Stimulated activated naive B cell treated with anti-CD40 and anti-IgM and Interleukin-4, amounts not matched to agents 10 μg/mL and 1 μg/mL and 100 μg/mL, for 72 hours (primary cell): ENCODE results near the gene MANF.

Experiments
- ATAC-seq, 2 donors: fragments of 150-1000 bp; cut with Tn5 transposase; replicated peaks; 2 replicates each; pipeline ENCODE4 v1.10.0; 2021; ENCODE audit warnings: moderate library complexity in 1 of 2
- DNase-seq: peaks from one replicate; pipeline ENCODE4 v3.0.0; 2021
- H3K27ac Mint-ChIP-seq: one replicate; pipeline ENCODE4 v1.8.0; 2022; ENCODE audit warnings: mild to moderate bottlenecking, mixed read lengths
- H3K27me3 Mint-ChIP-seq, 2 donors: one replicate each; pipeline ENCODE4 v1.8.0; 2022; ENCODE audit warnings: mixed read lengths in 2 of 2
- H3K36me3 Mint-ChIP-seq, 2 donors: one replicate each; pipeline ENCODE4 v1.8.0; 2022; ENCODE audit warnings: mixed read lengths in 2 of 2, mild to moderate bottlenecking in 1 of 2
- H3K4me1 Mint-ChIP-seq, 2 donors: one replicate each; pipeline ENCODE4 v1.8.0; 2022; ENCODE audit warnings: mixed read lengths in 2 of 2, mild to moderate bottlenecking in 1 of 2
- H3K4me3 Mint-ChIP-seq, 2 donors: one replicate each; pipeline ENCODE4 v1.8.0; 2022; ENCODE audit warnings: mild to moderate bottlenecking in 2 of 2, mixed read lengths in 2 of 2, moderate library complexity in 1 of 2
- H3K9me3 Mint-ChIP-seq, 2 donors: one replicate each; pipeline ENCODE4 v1.8.0; 2022; ENCODE audit warnings: mixed read lengths in 2 of 2, mild to moderate bottlenecking in 1 of 2

The MANF gene

GRCh38 chr3:51384726-51385473, at the start of gene MANF:
TSS of gene MANF (plus strand) at chr3:51385291. CDS start at chr3:51385343, 52 bp downstream.
- Mint-ChIP-seq H3K4me3 (peak within 1 kb of the TSS; percentile 95 to 96), H3K27me3 (no peaks in the 10 kb centered on the region), H3K4me1 (peaks cover 29 to 51% of the 10 kb centered on the region in 2 donors), H3K27ac (peak within 1 kb of the TSS; percentile 98), H3K36me3 (peaks cover 18 to 33% of the 10 kb centered on the region in 2 donors), H3K9me3 (no peaks in the 10 kb centered on the region)
- ATAC-seq (peak; percentile 97 to 98), DNase-seq (peak; percentile 97)

GRCh38 chr3:51336261-51336660, 48.8 kb upstream of the MANF start:
- Mint-ChIP-seq H3K4me1 (no peaks in the 10 kb centered on the region), H3K27me3 (peaks cover 4 to 6% of the 10 kb centered on the region in 2 donors), H3K4me3 (no peak overlapping the region), H3K36me3 (no peaks in the 10 kb centered on the region), H3K27ac (no peak overlapping the region), H3K9me3 (no peaks in the 10 kb centered on the region)
- ATAC-seq (no peak), DNase-seq (no peak)

- ATAC-seq (no peak), DNase-seq (no peak)
- no peaks in the 10 kb centered on the region for H3K9me3 Mint-ChIP-seq
- no peak overlapping the region for H3K4me3 Mint-ChIP-seq
- no peak overlapping the region for H3K27ac Mint-ChIP-seq
- peaks cover 0 to 6% of the 10 kb centered on the region in 2 donors for H3K27me3 Mint-ChIP-seq
- no peaks in the 10 kb centered on the region for H3K4me1 Mint-ChIP-seq
- no peaks in the 10 kb centered on the region for H3K36me3 Mint-ChIP-seq
Measured at GRCh38 chr3:51337666-51338065, 47.4 kb upstream of the MANF start.

DNA sequence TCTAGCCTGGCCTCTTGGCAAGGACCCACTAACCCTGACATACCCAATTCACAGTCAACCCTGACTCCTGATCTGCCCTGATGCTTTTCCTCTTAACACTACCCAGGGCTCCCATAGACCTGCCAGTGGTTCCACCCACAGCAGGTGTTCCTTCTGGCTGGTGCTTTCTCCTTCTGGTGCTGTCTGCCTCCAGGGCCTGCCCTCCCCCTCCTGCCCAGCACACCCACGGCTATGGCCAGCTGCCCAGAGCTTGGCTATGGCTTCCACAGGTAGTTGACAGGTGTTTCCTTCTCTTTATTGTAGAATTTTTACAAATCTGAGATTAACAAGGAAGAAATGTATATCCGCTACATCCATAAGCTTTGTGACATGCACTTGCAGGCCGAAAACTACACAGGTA, 46.5 kb upstream of the MANF start:
- Mint-ChIP-seq H3K27ac (no peak overlapping the region), H3K27me3 (no peaks in the 10 kb centered on the region), H3K4me3 (no peak overlapping the region), H3K9me3 (no peaks in the 10 kb centered on the region), H3K36me3 (no peaks in the 10 kb centered on the region), H3K4me1 (no peaks in the 10 kb centered on the region)
- no peak for DNase-seq
- no peak for ATAC-seq

- DNase-seq = no peak
- no peak overlapping the region for H3K4me3 Mint-ChIP-seq
- H3K4me1 Mint-ChIP-seq = no peaks in the 10 kb centered on the region
Measured at GRCh38 chr3:51340013-51340829, 44.9 kb upstream of the MANF start.

DNA sequence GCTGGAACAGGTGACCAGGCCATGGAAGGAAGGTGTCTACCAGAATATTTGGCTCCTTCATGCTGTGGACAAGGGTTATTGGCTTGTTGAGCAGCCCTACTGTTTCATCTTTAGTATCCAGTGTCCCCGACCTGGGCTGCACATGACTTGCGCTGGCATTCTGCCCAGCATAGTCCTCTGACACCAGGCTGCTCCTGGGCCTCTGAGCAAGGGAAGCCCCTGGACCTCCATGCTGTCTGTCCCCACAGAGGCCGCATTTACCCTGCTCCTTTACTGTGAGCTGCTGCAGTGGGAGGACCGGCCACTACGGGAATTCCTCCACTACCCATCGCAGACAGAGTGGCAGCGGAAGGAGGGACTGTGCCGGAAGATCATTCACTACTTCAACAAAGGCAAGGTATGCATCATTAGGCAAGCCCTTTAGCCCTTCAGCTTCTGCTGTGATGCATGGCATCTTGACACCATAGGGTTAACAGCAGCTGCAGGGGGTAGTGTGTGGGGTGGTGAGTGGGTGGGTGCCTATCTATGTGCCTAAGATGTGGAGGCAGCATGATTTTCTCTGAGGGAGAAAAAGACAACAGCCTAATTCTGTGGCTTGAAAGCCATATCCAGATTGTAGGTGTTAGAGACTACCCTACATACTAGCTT, 44.0 kb upstream of the MANF start:
- no peaks in the 10 kb centered on the region for H3K4me1 Mint-ChIP-seq
- H3K4me3 Mint-ChIP-seq = no peak overlapping the region
- H3K36me3 Mint-ChIP-seq = no peaks in the 10 kb centered on the region
- no peak overlapping the region for H3K27ac Mint-ChIP-seq
- no peaks in the 10 kb centered on the region for H3K9me3 Mint-ChIP-seq
- DNase-seq (no peak), ATAC-seq (no peak)
- H3K27me3 Mint-ChIP-seq = peaks cover 0 to 6% of the 10 kb centered on the region in 2 donors

More at GRCh38 chr3:51340013-51340829, 44.9 kb upstream of the MANF start:
- Mint-ChIP-seq H3K27ac (no peak overlapping the region), H3K27me3 (peaks cover 0 to 6% of the 10 kb centered on the region in 2 donors), H3K9me3 (no peaks in the 10 kb centered on the region), H3K36me3 (no peaks in the 10 kb centered on the region)
- no peak for ATAC-seq

- ATAC-seq (no peak), DNase-seq (no peak)
- Mint-ChIP-seq H3K9me3 (no peaks in the 10 kb centered on the region), H3K27me3 (peaks cover 0 to 6% of the 10 kb centered on the region in 2 donors), H3K4me3 (no peak overlapping the region), H3K27ac (no peak overlapping the region), H3K4me1 (no peaks in the 10 kb centered on the region), H3K36me3 (no peaks in the 10 kb centered on the region)
Measured at GRCh38 chr3:51343918-51344687, 41.0 kb upstream of the MANF start.

DNA sequence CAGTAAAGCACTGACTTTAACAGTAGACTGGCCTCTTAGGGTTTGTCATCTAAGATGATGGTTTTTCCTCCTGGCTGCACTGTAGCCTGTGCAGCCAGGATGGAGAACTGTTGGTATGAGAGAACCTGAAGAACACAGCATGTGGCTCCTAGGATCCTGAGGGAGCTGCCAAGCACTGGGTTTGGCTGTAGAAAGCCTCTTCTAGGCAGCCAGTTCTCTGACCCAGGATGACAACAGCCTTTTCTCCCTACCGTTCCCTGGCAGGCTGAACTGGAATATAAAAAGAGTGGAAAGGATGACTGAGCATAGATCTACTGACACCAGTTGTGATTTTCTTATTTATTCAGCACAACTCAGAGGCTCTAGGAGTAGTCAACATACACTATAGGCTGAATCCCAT, 34.3 kb upstream of the MANF start:
- DNase-seq = no peak
- Mint-ChIP-seq H3K4me1 (peaks cover 2 to 7% of the 10 kb centered on the region in 2 donors), H3K4me3 (no peak overlapping the region), H3K27ac (no peak overlapping the region), H3K27me3 (peaks cover 8 to 14% of the 10 kb centered on the region in 2 donors), H3K9me3 (no peaks in the 10 kb centered on the region), H3K36me3 (no peaks in the 10 kb centered on the region)
- no peak for ATAC-seq

DNA sequence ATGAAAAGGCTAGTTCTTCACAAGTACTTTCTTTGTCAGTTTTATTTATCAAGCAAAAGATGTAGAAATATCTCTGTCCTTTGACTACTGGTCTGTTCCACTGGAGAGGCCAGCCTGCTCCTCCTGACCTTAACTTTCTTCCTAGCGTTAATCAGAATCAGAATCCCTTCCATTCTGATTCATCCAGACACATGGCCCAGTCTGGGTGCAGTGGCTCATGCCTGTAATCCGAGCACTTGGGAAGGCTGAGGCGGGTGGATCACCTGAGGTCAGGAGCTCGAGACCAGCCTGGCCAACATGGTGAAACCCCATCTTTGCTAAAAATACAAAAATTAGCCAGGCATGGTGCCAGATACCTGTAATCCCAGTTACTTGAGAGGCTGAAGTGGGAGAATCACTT, 32.0 kb upstream of the MANF start:
- Mint-ChIP-seq H3K4me1 (peaks cover 2 to 7% of the 10 kb centered on the region in 2 donors), H3K4me3 (no peak overlapping the region), H3K9me3 (no peaks in the 10 kb centered on the region), H3K27ac (no peak overlapping the region), H3K27me3 (peaks cover 8 to 14% of the 10 kb centered on the region in 2 donors), H3K36me3 (no peaks in the 10 kb centered on the region)
- ATAC-seq = no peak
- DNase-seq = no peak

DNA sequence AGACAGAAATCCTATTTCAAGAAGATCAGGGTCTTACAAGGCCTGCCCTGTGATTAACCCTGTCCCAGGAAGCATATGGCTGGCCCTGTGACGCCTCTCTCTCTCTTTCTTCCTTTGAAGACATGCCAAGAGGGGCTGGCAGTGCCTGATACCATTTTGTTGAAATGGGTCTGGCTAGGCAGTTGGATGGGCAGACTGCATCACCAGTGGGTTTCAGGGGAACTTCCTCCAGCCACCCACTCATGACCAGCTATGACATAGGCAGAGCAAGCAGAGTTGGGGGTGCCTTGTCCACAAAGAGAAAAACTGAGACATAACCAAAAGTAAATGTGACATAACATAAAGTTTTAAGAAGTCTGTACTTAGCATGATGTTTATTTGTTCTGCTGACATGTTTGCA, 31.4 kb upstream of the MANF start:
- ATAC-seq = peak; percentile 55 to 65

GRCh38 chr3:51354172-51354571, 30.9 kb upstream of the MANF start:
- H3K9me3 Mint-ChIP-seq = no peaks in the 10 kb centered on the region
- peaks cover 8 to 14% of the 10 kb centered on the region in 2 donors for H3K27me3 Mint-ChIP-seq
- no peak overlapping the region for H3K27ac Mint-ChIP-seq
- H3K4me3 Mint-ChIP-seq = no peak overlapping the region
- ATAC-seq = no peak
- no peak for DNase-seq
- no peaks in the 10 kb centered on the region for H3K36me3 Mint-ChIP-seq
- H3K4me1 Mint-ChIP-seq = peaks cover 2 to 7% of the 10 kb centered on the region in 2 donors

More for the DNA sequence above, 31.4 kb upstream of the MANF start:
- peaks cover 2 to 7% of the 10 kb centered on the region in 2 donors for H3K4me1 Mint-ChIP-seq
- H3K9me3 Mint-ChIP-seq = no peaks in the 10 kb centered on the region
- H3K27ac Mint-ChIP-seq = no peak overlapping the region
- H3K36me3 Mint-ChIP-seq = no peaks in the 10 kb centered on the region
- no peak for DNase-seq
- H3K27me3 Mint-ChIP-seq = peaks cover 8 to 14% of the 10 kb centered on the region in 2 donors
- H3K4me3 Mint-ChIP-seq = no peak overlapping the region

DNA sequence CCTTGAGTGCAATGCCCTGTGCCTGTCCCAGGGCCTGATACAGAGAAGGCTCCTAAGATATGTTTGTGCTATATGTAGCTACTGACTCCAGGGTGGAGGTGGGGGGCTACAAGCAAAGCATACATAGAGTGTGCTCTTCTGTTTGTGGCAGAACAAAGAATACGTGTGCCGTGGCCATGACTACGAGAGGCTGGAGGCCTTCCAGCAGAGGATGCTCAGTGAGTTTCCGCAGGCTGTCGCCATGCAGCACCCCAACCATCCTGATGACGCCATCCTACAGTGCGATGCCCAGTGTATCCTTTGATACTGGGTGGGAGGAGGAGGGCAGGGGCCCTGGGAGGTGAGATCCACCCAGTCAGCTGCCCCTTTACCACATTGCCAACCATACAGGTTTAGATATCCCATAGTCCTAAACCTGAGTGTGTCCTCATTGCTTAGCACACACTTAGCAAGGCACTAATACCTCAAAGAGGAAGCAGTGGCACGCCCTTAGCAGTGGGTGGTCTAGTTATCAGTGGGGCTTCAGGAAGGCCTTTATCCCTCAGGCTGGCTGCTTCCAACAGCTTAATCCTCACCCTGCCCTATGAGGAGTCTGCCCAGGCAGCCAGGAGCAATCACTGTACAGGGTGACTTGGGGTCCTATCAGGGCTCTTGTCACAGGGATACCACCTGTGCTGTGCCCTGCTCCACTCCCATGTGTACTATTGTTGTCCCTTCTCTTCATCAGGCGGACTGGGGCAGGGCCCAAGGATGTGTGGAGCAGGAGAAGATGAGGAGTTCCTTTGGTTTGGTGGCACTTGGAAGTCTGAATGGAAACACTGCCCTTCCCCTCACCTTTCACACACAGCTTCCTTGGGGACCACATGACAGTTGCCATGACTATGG, 30.1 kb upstream of the MANF start:
- ATAC-seq (no peak), DNase-seq (no peak)
- no peaks in the 10 kb centered on the region for H3K9me3 Mint-ChIP-seq
- no peak overlapping the region for H3K27ac Mint-ChIP-seq
- no peak overlapping the region for H3K4me3 Mint-ChIP-seq
- H3K4me1 Mint-ChIP-seq = peaks cover 2 to 7% of the 10 kb centered on the region in 2 donors
- peaks cover 7 to 8% of the 10 kb centered on the region in 2 donors for H3K27me3 Mint-ChIP-seq
- no peaks in the 10 kb centered on the region for H3K36me3 Mint-ChIP-seq

- Mint-ChIP-seq H3K9me3 (no peaks in the 10 kb centered on the region), H3K27me3 (peaks cover 0 to 4% of the 10 kb centered on the region in 2 donors), H3K36me3 (no peaks in the 10 kb centered on the region), H3K4me3 (no peak overlapping the region), H3K27ac (no peak overlapping the region), H3K4me1 (peaks cover 2 to 7% of the 10 kb centered on the region in 2 donors)
- DNase-seq = no peak
- no peak for ATAC-seq
Measured at GRCh38 chr3:51355891-51356578, 29.1 kb upstream of the MANF start.
